Gastrocnemius medialis (tissue), 4 donors: ENCODE data around the gene DIPK1A. TPM values are rescaled to one million over a fixed set of nuclear protein-coding genes. Genes with fewer than 3 reads are reported as not detected.

Experiments
- ATAC-seq, 2 donors: fragments of 150-250 bp; one replicate each; pipeline ENCODE4 v1.9.1; 2016
- DNase-seq, 2 donors: peaks; one replicate each; pipeline ENCODE4 v3.0.0-alpha.2; 2019
- H3K27ac ChIP-seq, 4 donors: fragments of 200-600 bp; sonication (generic); 1 replicate in 1 of 4; 2 replicates in 3 of 4; pipeline ENCODE4 v1.5.1; 2016 to 2018; ENCODE audit warnings: mild to moderate bottlenecking in 2 of 4, moderate library complexity in 1 of 4
- H3K27me3 ChIP-seq, 3 donors: fragments of 200-600 bp; sonication (generic) in 2 of 3; 1 replicate in 1 of 3; 2 replicates in 2 of 3; pipeline versions ENCODE4 v1.5.1 to v1.6.0; 2016 to 2019; ENCODE audit warnings: mild to moderate bottlenecking in 1 of 3, moderate library complexity in 1 of 3
- H3K36me3 ChIP-seq, 2 donors: fragments of 200-600 bp; sonication (generic) in 1 of 2; one replicate each; pipeline ENCODE4 v1.5.1; 2017 to 2018
- H3K4me1 ChIP-seq, 2 donors: fragments of 200-600 bp; sonication (generic) in 1 of 2; one replicate each; pipeline ENCODE4 v1.5.1; 2016 to 2017; ENCODE audit warnings: mild to moderate bottlenecking in 2 of 2
- H3K4me3 ChIP-seq, 4 donors: fragments of 200-600 bp; sonication (generic) in 3 of 4; 1 replicate in 1 of 4; 2 replicates in 3 of 4; pipeline ENCODE4 v1.5.1; 2016 to 2019; ENCODE audit warnings: mild to moderate bottlenecking in 2 of 4
- H3K9me3 ChIP-seq, 3 donors: fragments of 200-600 bp; sonication (generic) in 2 of 3; 1 replicate in 1 of 3; 2 replicates in 2 of 3; pipeline ENCODE4 v1.5.1; 2016 to 2019
- POLR2A ChIP-seq, 2 donors: fragments of 450-650 bp; IDR thresholded peaks; one replicate each; pipeline ENCODE4 v1.6.1; 2017; ENCODE audit warnings: antibody characterized with exemption in 2 of 2, mild to moderate bottlenecking in 2 of 2, moderate library complexity in 2 of 2
- in situ Hi-C, 4 donors: fragments of 200-750 bp; cut with MboI; loops; one replicate each; pipeline versions ENCODE4 v1.15.0 to v1.8.0; 2017; ENCODE audit warnings: low sequenced_read_pairs in 4 of 4
- intact Hi-C: fragments of 100-400 bp; cut with DNase I; formaldehyde crosslinking; loops from one replicate; pipeline ENCODE4 v1.15.1; 2023; ENCODE audit warnings: low total_unique reads
- total RNA-seq, 4 donors: library from RNA; depleted of rRNA; stranded (reverse); fragments of >200 nt; gene quantifications; one replicate each; pipeline versions ENCODE4 v1.1.0 to v1.2.3, GENCODE V29; 2016
- TF ChIP-seq, protein P1 (sequence below), 5 experiments: fragments of 450-650 bp in 3 of 5; fragments of 200-600 bp in 2 of 5; sonication (generic) in 2 of 5; IDR thresholded peaks in 4 of 5; conservative IDR thresholded peaks in 1 of 5; 1 replicate in 4 of 5; 2 replicates in 1 of 5; pipeline ENCODE4 v1.5.1; 2016 to 2019; ENCODE audit warnings: antibody characterized with exemption in 5 of 5, mild to moderate bottlenecking in 3 of 5, moderate library complexity in 3 of 5

The DIPK1A gene
- total RNA-seq, 4 donors from 2014 or later, result 3.3 to 9.2 (median 4.7) TPM

DNA sequence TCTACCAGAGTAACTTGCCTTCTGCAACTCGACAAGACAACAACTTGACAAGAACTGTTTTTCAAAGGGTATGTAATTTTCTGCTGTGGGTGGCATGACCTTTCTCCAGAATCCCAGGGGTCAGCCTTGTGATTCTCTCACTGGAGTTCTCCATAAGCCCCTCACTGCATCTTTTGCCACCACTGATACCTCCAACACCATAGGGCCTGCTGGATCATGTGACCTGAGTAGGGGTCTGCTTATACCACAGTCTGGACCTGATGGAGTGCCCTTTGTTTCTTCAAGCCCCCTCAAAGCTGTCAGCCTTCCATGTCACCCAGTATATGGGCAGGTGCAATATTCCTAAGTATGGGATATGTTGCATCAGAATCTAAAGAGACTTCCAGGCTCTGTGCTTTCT, 31.6 kb upstream of the DIPK1A start:
- in situ Hi-C loops, result loop anchor here in 2 of 4 donors (5.0 kb wide), 2 partner anchors 131 to 136 kb away; no protein-coding TSS in a partner anchor
- DNase-seq (no peak), ATAC-seq (no peak)
- no peak overlapping the region for H3K27ac ChIP-seq
- no peaks in the 10 kb centered on the region for H3K9me3 ChIP-seq
- TF ChIP-seq, protein P1, sequence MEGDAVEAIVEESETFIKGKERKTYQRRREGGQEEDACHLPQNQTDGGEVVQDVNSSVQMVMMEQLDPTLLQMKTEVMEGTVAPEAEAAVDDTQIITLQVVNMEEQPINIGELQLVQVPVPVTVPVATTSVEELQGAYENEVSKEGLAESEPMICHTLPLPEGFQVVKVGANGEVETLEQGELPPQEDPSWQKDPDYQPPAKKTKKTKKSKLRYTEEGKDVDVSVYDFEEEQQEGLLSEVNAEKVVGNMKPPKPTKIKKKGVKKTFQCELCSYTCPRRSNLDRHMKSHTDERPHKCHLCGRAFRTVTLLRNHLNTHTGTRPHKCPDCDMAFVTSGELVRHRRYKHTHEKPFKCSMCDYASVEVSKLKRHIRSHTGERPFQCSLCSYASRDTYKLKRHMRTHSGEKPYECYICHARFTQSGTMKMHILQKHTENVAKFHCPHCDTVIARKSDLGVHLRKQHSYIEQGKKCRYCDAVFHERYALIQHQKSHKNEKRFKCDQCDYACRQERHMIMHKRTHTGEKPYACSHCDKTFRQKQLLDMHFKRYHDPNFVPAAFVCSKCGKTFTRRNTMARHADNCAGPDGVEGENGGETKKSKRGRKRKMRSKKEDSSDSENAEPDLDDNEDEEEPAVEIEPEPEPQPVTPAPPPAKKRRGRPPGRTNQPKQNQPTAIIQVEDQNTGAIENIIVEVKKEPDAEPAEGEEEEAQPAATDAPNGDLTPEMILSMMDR (IDR thresholded peaks at IDR 0.05 in 4 of 5, conservative IDR thresholded peaks at IDR 0.05 in 1 of 5), result no peak
- TF ChIP-seq POLR2A (IDR thresholded peaks at IDR 0.05), result no peak
- no peaks in the 10 kb centered on the region for H3K4me1 ChIP-seq
- no peaks in the 10 kb centered on the region for H3K36me3 ChIP-seq
- H3K27me3 ChIP-seq, result no peaks in the 10 kb centered on the region
- intact Hi-C loops, result no loop called here
- no peak overlapping the region for H3K4me3 ChIP-seq

DNA sequence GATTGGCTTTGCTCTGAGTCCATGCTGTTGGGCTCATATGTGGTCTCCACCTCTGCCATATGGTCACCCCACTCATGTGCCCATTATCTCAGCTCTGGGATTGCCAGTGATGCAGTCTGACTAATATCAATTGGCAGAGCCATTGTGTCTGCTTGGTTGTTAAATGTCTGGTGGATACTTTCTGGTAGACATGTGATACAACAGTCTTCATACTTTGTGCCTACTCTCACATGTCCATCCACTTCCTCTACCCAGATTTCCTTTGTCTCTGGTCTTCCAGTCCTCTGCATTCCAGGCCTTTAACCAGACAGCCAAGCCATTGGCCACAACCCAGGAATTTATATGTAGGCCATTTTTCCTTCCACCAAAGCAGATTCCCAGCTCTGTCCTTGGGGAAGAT, 30.8 kb upstream of the DIPK1A start:
- no peaks in the 10 kb centered on the region for H3K27me3 ChIP-seq
- no peak overlapping the region for H3K4me3 ChIP-seq
- TF ChIP-seq, protein P1 (IDR thresholded peaks at IDR 0.05 in 4 of 5, conservative IDR thresholded peaks at IDR 0.05 in 1 of 5), result no peak
- no peak for TF ChIP-seq POLR2A (IDR thresholded peaks at IDR 0.05)
- no peaks in the 10 kb centered on the region for H3K4me1 ChIP-seq
- no peak for DNase-seq
- no peaks in the 10 kb centered on the region for H3K36me3 ChIP-seq
- intact Hi-C loops (no loop called here), in situ Hi-C loops (loop anchor here in 2 of 4 donors (5.0 kb wide), 2 partner anchors 130 to 135 kb away; no protein-coding TSS in a partner anchor)
- H3K9me3 ChIP-seq, result no peaks in the 10 kb centered on the region
- ATAC-seq, result no peak
- no peak overlapping the region for H3K27ac ChIP-seq

DNA sequence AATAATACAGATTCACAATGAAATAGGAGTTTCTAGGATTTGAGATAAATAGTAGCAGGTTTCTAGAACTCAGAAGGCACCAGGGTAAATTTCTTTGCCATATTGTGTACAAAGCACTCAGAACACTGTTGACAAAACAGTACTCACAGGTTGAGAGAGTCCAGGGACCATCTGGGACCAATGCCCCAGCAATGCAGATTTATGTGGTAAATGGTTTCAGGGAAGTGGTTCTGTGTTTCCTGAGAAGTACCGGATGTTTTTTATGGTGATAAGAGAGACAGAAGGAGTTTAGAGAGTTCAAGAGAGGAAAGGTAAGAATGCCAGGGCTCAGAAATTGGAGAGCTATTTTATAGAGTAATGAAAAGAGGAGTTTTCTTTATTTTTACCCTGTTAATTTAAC, 29.6 kb upstream of the DIPK1A start:
- ATAC-seq (no peak), DNase-seq (no peak)
- Histone ChIP-seq H3K9me3 (no peaks in the 10 kb centered on the region), H3K4me1 (no peaks in the 10 kb centered on the region), H3K27me3 (no peaks in the 10 kb centered on the region), H3K36me3 (no peaks in the 10 kb centered on the region), H3K27ac (no peak overlapping the region), H3K4me3 (no peak overlapping the region)
- in situ Hi-C loops (loop anchor here in 2 of 4 donors (5.0 kb wide), 2 partner anchors 129 to 134 kb away; no protein-coding TSS in a partner anchor), intact Hi-C loops (no loop called here)
- TF ChIP-seq POLR2A (IDR thresholded peaks at IDR 0.05), result no peak
- TF ChIP-seq, protein P1 (IDR thresholded peaks at IDR 0.05 in 4 of 5, conservative IDR thresholded peaks at IDR 0.05 in 1 of 5), result no peak

DNA sequence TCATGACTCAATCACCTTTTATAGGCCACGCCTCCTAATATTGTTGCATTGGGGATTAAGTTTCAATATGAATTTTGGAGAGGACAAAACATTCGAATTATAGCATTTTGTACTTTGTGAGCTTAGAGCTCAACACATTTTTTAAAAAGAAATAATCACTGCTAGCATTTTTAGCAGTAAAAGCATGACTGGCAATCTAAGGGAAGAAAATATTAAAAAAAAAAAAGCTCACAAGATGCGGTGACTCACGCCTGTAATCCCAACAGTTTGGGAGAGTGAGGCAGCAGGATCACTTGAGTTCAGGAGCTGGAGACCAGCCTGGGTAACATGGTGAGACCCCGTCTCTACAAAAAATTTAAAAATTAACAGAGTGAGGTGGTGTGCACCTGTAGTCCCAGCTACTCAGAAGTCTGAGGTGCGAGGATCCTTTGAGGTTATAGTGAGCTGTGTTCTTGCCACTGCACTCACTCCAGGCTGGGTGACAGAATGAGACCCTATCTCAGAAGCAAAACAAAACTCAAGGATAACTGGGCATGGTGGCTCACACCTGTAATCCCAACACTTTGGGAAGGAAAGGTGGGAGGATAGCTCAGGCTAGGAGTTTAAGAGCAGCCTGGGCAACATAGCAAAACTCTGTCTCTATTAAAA, 28.8 kb upstream of the DIPK1A start:
- Histone ChIP-seq H3K36me3 (no peaks in the 10 kb centered on the region), H3K9me3 (no peaks in the 10 kb centered on the region), H3K27me3 (no peaks in the 10 kb centered on the region), H3K4me3 (no peak overlapping the region), H3K4me1 (no peaks in the 10 kb centered on the region), H3K27ac (no peak overlapping the region)
- TF ChIP-seq POLR2A (IDR thresholded peaks at IDR 0.05), result no peak
- TF ChIP-seq, protein P1 (IDR thresholded peaks at IDR 0.05 in 4 of 5, conservative IDR thresholded peaks at IDR 0.05 in 1 of 5), result no peak
- no peak for DNase-seq
- in situ Hi-C loops, result loop anchor here in 2 of 4 donors (5.0 kb wide), 2 partner anchors 128 to 133 kb away; no protein-coding TSS in a partner anchor
- no peak for ATAC-seq
- intact Hi-C loops, result no loop called here
